GM19324 (cell line): ENCODE measurements around the gene KDELR1.
"Not testable (repeated sequence)": the region's sequence is repeated elsewhere in the genome, so short reads cannot be mapped to it uniquely, and the experiment has no call there.

Source experiments
- ATAC-seq: cut with Tn5 transposase; IDR thresholded peaks from one replicate; pipeline ENCODE4 v1.9.1; 2021; ENCODE audit warnings: mild to moderate bottlenecking, moderate library complexity; ENCODE audit not compliant: unreplicated experiment, low FRiP score

The KDELR1 gene

DNA sequence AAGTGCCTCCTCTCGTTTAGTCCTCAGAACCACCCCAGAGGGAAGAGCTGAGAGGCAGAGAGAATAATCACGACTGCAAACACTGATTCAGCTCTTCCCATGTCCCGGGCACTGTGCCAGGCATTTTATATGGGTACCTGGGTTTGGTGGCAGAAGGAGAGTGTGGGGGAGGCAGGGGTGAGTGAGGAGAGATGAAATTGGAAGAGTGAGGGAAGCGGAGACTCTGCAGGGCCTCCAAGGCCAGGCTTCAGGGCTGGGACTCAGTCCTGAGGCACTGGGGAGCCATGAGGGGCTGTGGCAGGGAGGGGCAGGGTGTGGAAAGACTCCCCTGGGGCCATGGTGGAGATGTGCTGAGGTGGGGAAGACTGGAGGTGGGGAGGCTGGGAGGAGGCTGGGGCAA is 18.4 kb downstream of the KDELR1 start:
- no peak for ATAC-seq

- ATAC-seq = not testable (repeated sequence)
These were observed 19.6 kb downstream of the KDELR1 start for GRCh38 chr19:48371771-48372170.

DNA sequence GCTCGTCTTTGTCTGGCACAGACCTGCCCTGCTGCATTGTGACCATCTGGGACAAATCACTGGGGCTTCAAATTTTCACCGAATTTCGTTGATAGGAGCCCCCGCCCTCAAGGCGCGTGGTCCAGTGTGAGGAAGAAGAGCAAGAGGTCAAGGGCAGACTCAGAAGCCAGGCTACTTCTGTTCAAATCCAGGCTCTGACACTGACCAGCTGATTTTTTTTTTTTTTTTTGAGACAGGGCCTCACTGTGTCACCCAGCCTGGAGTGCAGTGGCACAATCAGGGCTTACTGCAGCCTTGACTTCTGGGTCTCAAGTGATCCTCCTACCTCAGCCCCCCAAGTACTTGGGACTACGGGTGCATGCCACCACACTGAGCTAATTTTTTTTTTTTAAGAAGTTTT is 20.0 kb downstream of the KDELR1 start:
- ATAC-seq = no peak

DNA sequence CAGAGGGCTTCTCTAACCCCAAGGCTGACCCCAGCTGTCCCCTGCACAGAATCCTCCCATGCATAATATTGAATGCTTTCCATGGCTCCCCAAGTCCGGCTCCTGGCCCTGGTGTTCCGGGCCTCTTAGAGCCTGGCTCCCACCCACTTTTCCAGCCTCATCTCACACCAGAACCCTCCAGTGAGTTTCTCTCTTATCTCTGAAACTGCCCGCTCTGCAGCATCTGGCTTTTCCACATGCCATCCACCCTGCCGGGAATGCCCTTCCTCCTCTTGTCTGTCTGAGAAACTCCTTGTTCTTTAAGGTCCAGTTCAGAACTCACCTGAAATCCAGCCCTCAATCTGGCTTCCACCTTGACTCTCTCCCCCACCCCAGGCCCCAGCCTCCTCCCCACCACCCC is 20.4 kb downstream of the KDELR1 start:
- ATAC-seq = no peak

- ATAC-seq = no peak
These were observed 22.4 kb downstream of the KDELR1 start for GRCh38 chr19:48368936-48369335.

GRCh38 chr19:48367855-48368254 is 23.5 kb downstream of the KDELR1 start:
- no peak for ATAC-seq

GRCh38 chr19:48365602-48366001 is 25.7 kb downstream of the KDELR1 start:
- ATAC-seq = no peak

GRCh38 chr19:48364598-48365348 is 26.6 kb downstream of the KDELR1 start:
- ATAC-seq = no peak

- ATAC-seq = peak; percentile 86
These were observed 27.3 kb downstream of the KDELR1 start, which contains the start of the genes SYNGR4 and TMEM143 for GRCh38 chr19:48363810-48364597. TSS of gene SYNGR4 (plus strand) at chr19:48364367. CDS start at chr19:48365843, 1,476 bp downstream. TSS of gene TMEM143 (minus strand) at chr19:48363940. CDS start at chr19:48363920, 20 bp downstream.

GRCh38 chr19:48363500-48363809 is 27.9 kb downstream of the KDELR1 start:
- peak; percentile 8 for ATAC-seq

- peak; percentile 40 for ATAC-seq
These were observed 28.4 kb downstream of the KDELR1 start for GRCh38 chr19:48362716-48363499.

DNA sequence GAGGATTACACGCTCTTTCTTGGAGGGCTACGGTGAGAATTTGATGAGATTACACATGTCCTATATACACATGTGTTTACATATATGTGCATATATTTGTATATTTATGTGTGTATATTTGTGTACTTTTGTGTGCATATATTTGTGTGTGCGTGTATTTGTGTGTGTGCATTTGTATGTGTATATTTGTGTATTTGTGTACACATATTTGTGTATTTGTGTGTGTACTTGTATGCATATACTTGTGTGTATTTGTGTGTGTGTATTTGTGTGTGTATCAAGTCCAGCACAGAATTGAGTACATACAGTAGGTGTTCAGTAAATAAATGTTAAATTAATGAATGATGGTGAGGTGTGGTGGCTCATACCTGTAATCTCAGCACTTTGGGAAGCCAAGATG is 29.4 kb downstream of the KDELR1 start:
- ATAC-seq = no peak

DNA sequence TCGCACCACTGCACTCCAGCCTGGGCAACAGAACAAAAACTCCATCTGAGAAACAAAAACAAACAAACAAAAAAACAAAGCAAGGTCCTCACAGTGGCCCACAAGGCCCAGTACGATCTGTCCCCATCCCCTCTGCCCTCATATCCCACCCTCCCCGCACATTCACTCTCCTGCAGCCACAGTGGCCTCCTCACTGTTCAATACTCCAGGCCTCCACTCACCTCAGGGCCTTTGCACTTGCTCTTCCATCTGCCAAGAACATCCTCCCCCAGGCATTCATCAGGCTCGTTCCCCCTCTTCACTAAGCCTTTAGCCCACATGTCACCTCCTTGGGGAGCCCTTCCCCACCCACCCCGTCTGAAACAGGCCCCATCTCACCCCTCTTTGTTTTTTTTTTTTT is 32.2 kb downstream of the KDELR1 start:
- ATAC-seq = no peak

- ATAC-seq = no peak
These were observed 35.9 kb downstream of the KDELR1 start for GRCh38 chr19:48355365-48355954.

DNA sequence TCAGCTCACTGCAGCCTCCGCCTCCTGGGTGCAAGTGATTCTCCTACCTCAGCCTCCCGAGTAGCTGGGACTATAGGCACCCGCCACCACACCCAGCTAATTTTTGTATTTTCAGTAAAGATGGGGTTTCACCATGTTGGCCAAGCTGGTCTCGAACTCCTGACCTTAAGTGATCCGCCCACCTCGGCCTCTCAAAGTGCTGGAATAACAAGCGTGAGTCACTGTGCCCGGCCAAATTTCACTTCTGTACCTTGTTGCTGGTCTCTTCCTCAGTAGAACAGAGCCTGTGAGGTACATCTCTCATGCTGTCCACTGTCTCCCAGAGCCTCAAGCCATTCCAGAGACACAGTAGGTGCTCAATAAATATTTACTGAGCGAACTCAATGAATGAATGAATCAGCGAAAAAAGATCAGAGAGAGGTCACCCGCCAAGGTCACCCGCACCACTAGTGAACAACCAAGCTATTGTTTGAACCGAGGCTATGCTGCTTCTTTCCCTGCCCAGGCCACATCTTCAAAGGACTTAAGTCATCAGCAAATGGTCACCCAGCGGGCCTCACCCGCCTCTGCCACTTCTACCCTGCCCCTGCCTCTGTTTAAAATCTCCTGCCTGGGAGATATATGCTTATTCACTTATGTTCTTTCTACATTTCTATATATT is 36.9 kb downstream of the KDELR1 start:
- no peak for ATAC-seq

DNA sequence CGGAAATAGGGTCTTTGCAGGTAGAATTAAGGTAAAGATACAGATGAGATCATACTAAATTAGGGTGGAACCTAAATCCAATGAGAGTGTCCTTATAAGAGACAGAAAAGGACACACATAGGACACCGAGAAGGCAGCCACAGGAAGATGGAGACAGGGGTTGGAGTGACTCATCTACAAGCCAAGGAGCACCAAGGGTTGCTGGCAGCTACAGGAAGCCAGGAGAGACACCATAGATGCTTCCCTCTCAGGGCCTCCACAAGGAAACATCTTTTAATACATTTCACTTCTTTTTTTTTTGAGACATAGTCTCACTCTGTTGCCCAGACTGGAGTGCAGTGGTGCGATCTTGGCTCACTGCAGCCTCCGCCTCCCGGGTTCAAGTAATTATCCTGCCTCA is 37.7 kb downstream of the KDELR1 start:
- no peak for ATAC-seq

GRCh38 chr19:48351341-48351752 is 40.0 kb downstream of the KDELR1 start:
- no peak for ATAC-seq

DNA sequence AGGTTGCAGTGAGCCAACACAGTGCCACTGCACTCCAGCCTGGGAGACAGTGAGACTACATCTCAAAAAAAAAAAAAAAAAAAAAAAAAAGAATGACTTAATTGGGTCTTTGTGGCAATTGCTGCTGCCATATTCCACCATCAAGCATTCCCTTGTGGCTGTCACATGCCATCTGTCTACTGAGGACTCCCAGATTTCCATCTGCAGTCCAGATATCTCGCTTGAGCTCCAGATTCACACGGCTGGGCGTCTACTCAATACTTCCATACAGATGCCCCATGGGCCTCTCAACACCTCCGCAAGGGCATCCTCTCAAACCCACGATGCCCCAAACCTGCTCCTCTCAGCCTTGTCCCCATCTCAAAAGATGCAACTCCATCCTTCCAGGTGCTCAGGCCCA is 40.5 kb downstream of the KDELR1 start:
- ATAC-seq = no peak

DNA sequence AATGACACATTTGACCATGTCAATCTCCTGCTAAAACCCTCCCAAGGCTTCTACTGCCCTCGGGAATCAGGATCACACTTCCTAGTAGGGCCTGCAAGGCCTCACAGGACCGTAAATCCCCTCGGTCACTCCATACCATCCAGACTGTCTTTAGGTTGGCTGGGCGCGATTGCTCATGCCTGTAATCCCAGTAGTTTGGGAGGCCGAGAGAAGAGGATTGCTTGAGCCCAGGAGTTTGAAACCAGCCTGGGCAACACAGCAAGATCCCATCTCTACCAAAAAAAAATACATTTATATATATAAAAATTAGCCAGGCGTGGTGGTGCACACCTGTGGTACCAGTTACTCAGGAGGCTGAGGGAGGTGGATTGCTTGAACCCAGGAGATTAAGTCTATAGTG is 42.6 kb downstream of the KDELR1 start:
- ATAC-seq = no peak

GRCh38 chr19:48348045-48348444 is 43.3 kb downstream of the KDELR1 start:
- ATAC-seq = no peak
